DND-41 (cell line): ENCODE results near the gene TOP2B.
A peak's percentile ranks its signal among the peaks of the same experiment; 100 is the strongest.

Source experiments
- ATAC-seq: fragments of 200-7000 bp; cut with Tn5 transposase; 3 replicates; pipeline ENCODE4 v1.9.1; 2021; ENCODE audit warnings: low read depth; ENCODE audit not compliant: insufficient read depth
- DNase-seq: peaks from one replicate; pipeline ENCODE4 v3.0.0-alpha.2; 2020
- H2AFZ ChIP-seq: 2 replicates; pipeline ENCODE4 v1.6.0; 2012; ENCODE audit warnings: low read depth, low read length
- H3K27ac ChIP-seq: 2 replicates; pipeline ENCODE4 v1.5.1; 2012; ENCODE audit warnings: low read length, inconsistent platforms
- H3K27me3 ChIP-seq: fragments of 200-600 bp; sonication (generic); 2 replicates; pipeline ENCODE4 v1.6.0; 2012; ENCODE audit warnings: low read length, mild to moderate bottlenecking, inconsistent platforms; ENCODE audit not compliant: insufficient read depth, poor library complexity
- H3K36me3 ChIP-seq: 2 replicates; pipeline ENCODE4 v1.5.1; 2012; ENCODE audit warnings: low read length, inconsistent platforms; ENCODE audit not compliant: insufficient read depth
- H3K4me1 ChIP-seq: 2 replicates; pipeline ENCODE4 v1.5.1; 2012; ENCODE audit warnings: mild to moderate bottlenecking, low read length; ENCODE audit not compliant: insufficient read depth
- H3K4me2 ChIP-seq: 2 replicates; pipeline ENCODE4 v1.6.0; 2012; ENCODE audit warnings: mild to moderate bottlenecking, moderate library complexity, low read length, inconsistent platforms; ENCODE audit not compliant: insufficient read depth
- H3K4me3 ChIP-seq, 2 experiments: fragments of 200-600 bp in 1 of 2; shearing (Covaris generic) in 1 of 2; 2 replicates each; pipeline ENCODE4 v1.5.1; 2012 to 2016; ENCODE audit warnings: inconsistent platforms in 2 of 2, low read length in 2 of 2, mild to moderate bottlenecking in 2 of 2, low read depth in 1 of 2, moderate library complexity in 1 of 2
- H3K79me2 ChIP-seq: 2 replicates; pipeline ENCODE4 v1.6.0; 2012; ENCODE audit warnings: low read length, inconsistent platforms; ENCODE audit not compliant: insufficient read depth
- H3K9ac ChIP-seq: 2 replicates; pipeline ENCODE4 v1.6.0; 2012; ENCODE audit warnings: low read depth, mild to moderate bottlenecking, inconsistent platforms, low read length, moderate library complexity
- H3K9me3 ChIP-seq: 2 replicates; pipeline ENCODE4 v1.5.1; 2012; ENCODE audit warnings: low read length, moderate library complexity, mild to moderate bottlenecking, inconsistent platforms; ENCODE audit not compliant: insufficient read depth, severe bottlenecking
- H4K20me1 ChIP-seq: 2 replicates; pipeline ENCODE4 v1.6.0; 2012; ENCODE audit warnings: low read length; ENCODE audit not compliant: insufficient read depth
- CTCF ChIP-seq: IDR thresholded peaks from 2 replicates; pipeline ENCODE4 v1.5.1; 2012; ENCODE audit warnings: borderline replicate concordance, low read length, moderate library complexity, mild to moderate bottlenecking; ENCODE audit not compliant: poor library complexity, severe bottlenecking; ENCODE audit errors: extremely low read depth
- EZH2 ChIP-seq: IDR thresholded peaks from 3 replicates; pipeline ENCODE4 v1.6.1; 2012; ENCODE audit warnings: borderline replicate concordance, low read depth, mild to moderate bottlenecking, moderate library complexity, low read length, inconsistent platforms; ENCODE audit not compliant: severe bottlenecking

TOP2B gene

GRCh38 chr3:25664812-25665314 lies at the start of gene TOP2B:
TOP2B (minus strand) TSS chr3:25664907; CDS start chr3:25664297, 610 bp downstream.
- peaks cover 30% of the 10 kb centered on the region for H4K20me1 ChIP-seq
- ATAC-seq (peak; percentile 90), DNase-seq (peak; percentile 96)
- H3K9me3 ChIP-seq, result no peaks in the 10 kb centered on the region
- peaks cover 16% of the 10 kb centered on the region; the same call in 1 of the 2 replicates for H3K36me3 ChIP-seq
- peaks cover 46% of the 10 kb centered on the region for H3K4me1 ChIP-seq
- TF ChIP-seq CTCF, result no peak
- no peak for TF ChIP-seq EZH2
- H2AFZ ChIP-seq, result peak within 1 kb of the TSS; percentile 77
- H3K9ac ChIP-seq, result peak within 1 kb of the TSS; percentile 94
- peaks cover 51% of the 10 kb centered on the region for H3K79me2 ChIP-seq
- H3K27ac ChIP-seq, result peak within 1 kb of the TSS; percentile 90
- H3K4me2 ChIP-seq, result peak within 1 kb of the TSS; percentile 84
- H3K27me3 ChIP-seq, result no peaks in the 10 kb centered on the region
- H3K4me3 ChIP-seq, result peak within 1 kb of the TSS; percentile 57 to 71

- no peak overlapping the region for H3K27ac ChIP-seq
- no peaks in the 10 kb centered on the region for H3K9me3 ChIP-seq
- DNase-seq (no peak), ATAC-seq (no peak)
- no peak overlapping the region; the same call in 1 of the 2 replicates for H2AFZ ChIP-seq
- H3K4me3 ChIP-seq, result no peak overlapping the region
- H3K4me2 ChIP-seq, result no peak overlapping the region
- no peak overlapping the region for H3K9ac ChIP-seq
- H3K4me1 ChIP-seq, result no peaks in the 10 kb centered on the region
- no peaks in the 10 kb centered on the region for H3K79me2 ChIP-seq
- 0 out of 2 replicates have a peak, but pooled peaks cover 2% of the 10 kb centered on the region for H3K36me3 ChIP-seq
- H4K20me1 ChIP-seq, result no peaks in the 10 kb centered on the region
- no peaks in the 10 kb centered on the region for H3K27me3 ChIP-seq
- no peak for TF ChIP-seq EZH2
- TF ChIP-seq CTCF, result no peak
These were observed 48.8 kb upstream of the TOP2B start for GRCh38 chr3:25713341-25713985.

- DNase-seq, result no peak
- no peaks in the 10 kb centered on the region for H3K4me1 ChIP-seq
- no peaks in the 10 kb centered on the region for H4K20me1 ChIP-seq
- TF ChIP-seq CTCF (no peak), EZH2 (no peak)
- ATAC-seq, result no peak
- no peak overlapping the region for H2AFZ ChIP-seq
- no peaks in the 10 kb centered on the region for H3K36me3 ChIP-seq
- no peaks in the 10 kb centered on the region for H3K9me3 ChIP-seq
- H3K27ac ChIP-seq, result no peak overlapping the region
- no peak overlapping the region for H3K4me2 ChIP-seq
- H3K4me3 ChIP-seq, result no peak overlapping the region
- no peaks in the 10 kb centered on the region for H3K27me3 ChIP-seq
- no peak overlapping the region for H3K9ac ChIP-seq
- H3K79me2 ChIP-seq, result no peaks in the 10 kb centered on the region
These were observed 46.4 kb upstream of the TOP2B start for GRCh38 chr3:25711090-25711489.
